Islet precursor cell (in vitro differentiated cells): ENCODE measurements around the gene PGLYRP1.

Experiments used
- DNase-seq: peaks from one replicate; pipeline ENCODE4 v3.0.0-alpha.2; 2018

The PGLYRP1 gene

GRCh38 chr19:45999653-46000121, 23.2 kb downstream of the PGLYRP1 start:
- peak; percentile 82 for DNase-seq

GRCh38 chr19:45998834-45999233, 24.0 kb downstream of the PGLYRP1 start:
- DNase-seq = no peak

GRCh38 chr19:45996933-45997332, 25.9 kb downstream of the PGLYRP1 start:
- DNase-seq = no peak

GRCh38 chr19:45995715-45996385, 27.0 kb downstream of the PGLYRP1 start:
- DNase-seq = no peak

GRCh38 chr19:45994998-45995714, 27.7 kb downstream of the PGLYRP1 start, which contains the start of gene CCDC61:
TSS of gene CCDC61 (plus strand) at chr19:45995467. CDS start at chr19:46003019, 7,552 bp downstream.
- peak; percentile 99 for DNase-seq

- no peak for DNase-seq
Measured at GRCh38 chr19:45994456-45994997, 28.3 kb downstream of the PGLYRP1 start.

- no peak for DNase-seq
Measured at GRCh38 chr19:45990113-45990728, 32.6 kb downstream of the PGLYRP1 start.

- no peak for DNase-seq
Measured at GRCh38 chr19:45985321-45985720, 37.5 kb downstream of the PGLYRP1 start.

GRCh38 chr19:45981350-45981749, 41.5 kb downstream of the PGLYRP1 start:
- DNase-seq = no peak

GRCh38 chr19:45978156-45978555, 44.7 kb downstream of the PGLYRP1 start:
- no peak for DNase-seq

GRCh38 chr19:45976178-45976577, 46.7 kb downstream of the PGLYRP1 start:
- no peak for DNase-seq

GRCh38 chr19:45975306-45976070, 47.4 kb downstream of the PGLYRP1 start:
- DNase-seq = no peak

- peak; percentile 89 for DNase-seq
Measured at GRCh38 chr19:45973553-45974338, 49.1 kb downstream of the PGLYRP1 start, which contains the start of gene NOVA2. TSS of gene NOVA2 (minus strand) at chr19:45973865. CDS start at chr19:45973351, 514 bp downstream.

GRCh38 chr19:45972947-45973540, 49.8 kb downstream of the PGLYRP1 start:
- DNase-seq = no peak

- no peak for DNase-seq
Measured at GRCh38 chr19:45972081-45972946, 50.5 kb downstream of the PGLYRP1 start.

GRCh38 chr19:45971260-45971902, 51.5 kb downstream of the PGLYRP1 start:
- no peak for DNase-seq

GRCh38 chr19:45969676-45970075, 53.2 kb downstream of the PGLYRP1 start:
- DNase-seq = no peak
